ENCODE measurements around the gene ATF4.

DNA sequence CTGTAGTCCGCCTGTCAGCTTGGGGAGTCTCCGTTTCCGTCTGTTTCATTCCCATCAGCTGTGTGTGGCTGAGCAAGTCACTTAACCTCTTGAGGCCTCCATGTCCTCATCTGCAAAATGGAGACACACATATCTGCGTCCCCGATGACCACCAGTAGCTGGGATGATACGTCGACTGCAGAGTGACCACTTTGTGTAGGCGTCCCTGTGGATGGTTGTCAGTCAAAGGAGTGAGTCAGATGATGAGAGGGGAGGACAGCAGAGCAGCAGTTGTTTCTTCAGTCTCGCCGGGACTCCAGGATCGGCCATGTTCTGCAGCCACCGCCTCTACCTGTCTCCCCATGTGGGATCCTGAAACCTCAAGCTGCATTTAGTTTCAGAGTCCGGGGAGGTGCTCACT lies 43.7 kb upstream of the ATF4 start:
- TF ChIP-seq, protein P1, sequence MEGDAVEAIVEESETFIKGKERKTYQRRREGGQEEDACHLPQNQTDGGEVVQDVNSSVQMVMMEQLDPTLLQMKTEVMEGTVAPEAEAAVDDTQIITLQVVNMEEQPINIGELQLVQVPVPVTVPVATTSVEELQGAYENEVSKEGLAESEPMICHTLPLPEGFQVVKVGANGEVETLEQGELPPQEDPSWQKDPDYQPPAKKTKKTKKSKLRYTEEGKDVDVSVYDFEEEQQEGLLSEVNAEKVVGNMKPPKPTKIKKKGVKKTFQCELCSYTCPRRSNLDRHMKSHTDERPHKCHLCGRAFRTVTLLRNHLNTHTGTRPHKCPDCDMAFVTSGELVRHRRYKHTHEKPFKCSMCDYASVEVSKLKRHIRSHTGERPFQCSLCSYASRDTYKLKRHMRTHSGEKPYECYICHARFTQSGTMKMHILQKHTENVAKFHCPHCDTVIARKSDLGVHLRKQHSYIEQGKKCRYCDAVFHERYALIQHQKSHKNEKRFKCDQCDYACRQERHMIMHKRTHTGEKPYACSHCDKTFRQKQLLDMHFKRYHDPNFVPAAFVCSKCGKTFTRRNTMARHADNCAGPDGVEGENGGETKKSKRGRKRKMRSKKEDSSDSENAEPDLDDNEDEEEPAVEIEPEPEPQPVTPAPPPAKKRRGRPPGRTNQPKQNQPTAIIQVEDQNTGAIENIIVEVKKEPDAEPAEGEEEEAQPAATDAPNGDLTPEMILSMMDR (IDR thresholded peaks at IDR 0.05; ENCODE audit: low read length): no peak
- TF ChIP-seq EZH2 (optimal IDR thresholded peaks at IDR 0.05; ENCODE audit: low read depth, low read length): no peak

Data from MM.1S (cell line).